C4-2B (cell line): ENCODE results near the gene PPIL6.
A peak's percentile ranks its signal among the peaks of the same experiment; 100 is the strongest.

Source experiments
- H3K27ac ChIP-seq: fragments of 450-650 bp; 2 replicates; pipeline ENCODE4 v1.5.1; 2017
- CTCF ChIP-seq: fragments of 450-650 bp; conservative IDR thresholded peaks from 2 replicates; pipeline ENCODE4 v1.5.1; 2017; ENCODE audit warnings: mild to moderate bottlenecking
- ZFX ChIP-seq: fragments of 450-650 bp; IDR thresholded peaks from 2 replicates; pipeline ENCODE4 v1.6.1; 2017

The PPIL6 gene

DNA sequence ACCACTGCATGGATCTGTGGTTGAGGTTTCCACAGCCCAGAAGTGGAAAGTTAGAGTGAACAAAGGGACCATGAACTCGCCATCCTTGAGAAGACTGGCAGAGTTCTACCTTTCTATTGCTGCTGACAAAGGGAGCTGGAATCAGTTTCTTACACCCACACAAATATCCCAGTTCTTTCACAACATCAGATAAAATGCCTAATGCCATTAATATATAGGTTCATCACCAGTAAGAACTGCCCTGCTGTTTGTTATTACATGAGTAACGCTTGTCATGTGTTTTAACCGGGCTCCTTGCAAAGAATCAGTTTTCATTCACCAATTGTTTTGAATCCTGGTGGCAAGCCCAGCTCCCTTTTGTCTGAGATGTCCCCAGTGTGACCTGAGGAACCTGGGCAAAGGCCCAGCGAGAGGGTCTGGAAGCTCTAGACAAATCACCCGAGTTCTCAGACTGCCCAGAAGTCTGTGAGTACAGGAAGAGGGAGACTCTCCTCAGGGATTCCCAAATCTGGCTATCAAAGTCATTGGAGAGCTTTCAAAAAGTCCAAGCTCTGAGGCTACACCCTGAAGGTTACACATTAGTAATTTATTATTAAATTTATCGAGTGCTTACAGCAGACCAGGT lies 50.7 kb downstream of the PPIL6 start:
- H3K27ac ChIP-seq, result no peak overlapping the region
- TF ChIP-seq CTCF, result no peak
- TF ChIP-seq ZFX, result no peak

- TF ChIP-seq CTCF (no peak), ZFX (no peak)
- no peak overlapping the region for H3K27ac ChIP-seq
These were observed 52.2 kb downstream of the PPIL6 start for GRCh38 chr6:109388265-109388664.

DNA sequence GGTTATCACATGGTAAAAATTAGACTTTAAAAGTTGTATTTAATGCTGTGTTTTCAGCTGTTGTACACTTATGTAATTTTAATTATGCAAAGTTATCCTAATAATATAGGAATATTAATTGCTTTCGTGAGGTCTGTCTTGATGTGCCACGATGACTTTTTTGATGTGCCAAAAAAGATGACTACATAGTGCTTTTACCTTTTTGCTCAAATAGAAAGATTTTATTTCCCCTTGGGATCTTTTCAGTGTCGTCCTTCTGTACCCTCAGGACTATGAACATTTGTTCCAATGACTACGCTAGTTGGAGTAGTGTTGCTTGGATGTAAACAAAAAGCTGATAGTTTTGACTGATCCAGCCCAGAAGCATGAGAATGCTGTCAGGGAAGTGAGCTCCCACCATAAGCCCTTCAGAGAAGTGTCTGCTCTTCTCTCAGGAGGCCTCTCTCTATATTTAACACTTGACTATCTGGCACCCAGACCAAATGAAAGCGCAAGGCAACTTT lies 56.9 kb downstream of the PPIL6 start:
- peak overlapping the region; percentile 99 for H3K27ac ChIP-seq
- TF ChIP-seq CTCF, result peak; percentile 51
- no peak for TF ChIP-seq ZFX

- H3K27ac ChIP-seq, result peak overlapping the region; percentile 99
- TF ChIP-seq ZFX, result no peak
- TF ChIP-seq CTCF, result peak; percentile 79
These were observed 57.6 kb downstream of the PPIL6 start for GRCh38 chr6:109382576-109383437.

GRCh38 chr6:109381747-109382575 lies 58.5 kb downstream of the PPIL6 start, which contains the start of gene CD164:
Gene CD164, minus strand, starts transcription at chr6:109382467. Its CDS starts 89 bp downstream, at chr6:109382378.
- H3K27ac ChIP-seq, result peak within 1 kb of the TSS; percentile 99
- no peak for TF ChIP-seq CTCF
- TF ChIP-seq ZFX, result peak; percentile 42; the same call in 1 of the 2 replicates

DNA sequence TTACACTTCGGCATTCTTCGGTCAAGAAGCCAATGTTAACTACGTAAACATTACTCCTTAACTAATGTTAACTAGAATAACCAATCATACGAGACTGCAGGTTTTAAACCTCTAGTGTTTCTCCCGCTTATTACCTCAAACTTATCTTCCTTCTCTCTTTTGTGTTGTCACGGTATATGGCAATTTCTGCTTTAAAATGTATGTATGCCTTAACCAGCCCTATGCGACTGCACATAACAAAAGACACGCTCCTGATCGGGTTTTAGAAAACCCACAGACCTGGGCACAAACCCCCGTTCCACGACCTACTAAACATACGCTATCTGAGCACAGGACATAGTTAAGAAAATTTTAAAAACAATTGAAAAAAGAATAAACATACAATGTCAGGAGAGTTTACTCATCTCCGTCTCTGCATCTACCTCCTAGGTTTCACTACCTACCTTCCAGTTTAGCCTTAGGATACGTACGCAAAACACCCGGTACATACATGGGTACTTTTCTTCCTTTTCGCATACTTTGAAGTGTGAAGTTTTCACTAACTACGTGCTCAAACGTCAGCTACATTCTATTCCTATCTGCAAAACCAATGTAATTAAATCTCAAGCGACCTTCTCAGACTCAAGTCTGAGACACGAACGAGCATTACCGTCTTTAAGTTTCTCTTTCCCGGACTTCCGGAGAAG lies 59.2 kb downstream of the PPIL6 start:
- TF ChIP-seq ZFX (no peak), CTCF (no peak)
- peak overlapping the region; percentile 99 for H3K27ac ChIP-seq
